HG02970 (cell line): ENCODE data around the gene KRTAP2-2.
"Not testable (repeated sequence)": the region's sequence is repeated elsewhere in the genome, so short reads cannot be mapped to it uniquely, and the experiment has no call there.

Source experiments
- ATAC-seq: cut with Tn5 transposase; IDR thresholded peaks from one replicate; pipeline ENCODE4 v1.9.1; 2021; ENCODE audit warnings: mild to moderate bottlenecking, moderate library complexity, moderate number of reproducible peaks; ENCODE audit not compliant: unreplicated experiment, low FRiP score

KRTAP2-2 gene

GRCh38 chr17:41055130-41055529 is at the start of gene KRTAP2-2:
KRTAP2-2 (minus strand) TSS chr17:41055230; CDS start chr17:41055211, 19 bp downstream.
- ATAC-seq = not testable (repeated sequence)

GRCh38 chr17:41104386-41105038 is 49.5 kb upstream of the KRTAP2-2 start:
- ATAC-seq = not testable (repeated sequence)

GRCh38 chr17:41103896-41104295 is 48.9 kb upstream of the KRTAP2-2 start:
- no peak for ATAC-seq

GRCh38 chr17:41101586-41102259 is 46.7 kb upstream of the KRTAP2-2 start, which contains the start of gene KRTAP4-16:
KRTAP4-16 (minus strand) TSS chr17:41102209; CDS start chr17:41102209, 0 bp downstream.
- ATAC-seq = no peak

- ATAC-seq = not testable (repeated sequence)
Measured at GRCh38 chr17:41099682-41100480, 44.9 kb upstream of the KRTAP2-2 start.

- ATAC-seq = no peak
Measured at GRCh38 chr17:41098481-41098880, 43.5 kb upstream of the KRTAP2-2 start.

- ATAC-seq = no peak
Measured at GRCh38 chr17:41098042-41098441, 43.0 kb upstream of the KRTAP2-2 start, which contains the start of gene KRTAP4-8. KRTAP4-8 (minus strand) TSS chr17:41098142; CDS start chr17:41098084, 58 bp downstream.

GRCh38 chr17:41096055-41096454 is 41.0 kb upstream of the KRTAP2-2 start:
- no peak for ATAC-seq

GRCh38 chr17:41088760-41089352 is 33.8 kb upstream of the KRTAP2-2 start:
- ATAC-seq = not testable (repeated sequence)

GRCh38 chr17:41084100-41084856 is 29.2 kb upstream of the KRTAP2-2 start, which contains the start of gene KRTAP4-7:
KRTAP4-7 (plus strand) TSS chr17:41084150; CDS start chr17:41084207, 57 bp downstream.
- not testable (repeated sequence) for ATAC-seq

- not testable (repeated sequence) for ATAC-seq
Measured at GRCh38 chr17:41083427-41083826, 28.4 kb upstream of the KRTAP2-2 start.

- ATAC-seq = no peak
Measured at GRCh38 chr17:41082626-41083025, 27.6 kb upstream of the KRTAP2-2 start.

- ATAC-seq = no peak
Measured at GRCh38 chr17:41076788-41077187, 21.8 kb upstream of the KRTAP2-2 start.

GRCh38 chr17:41073676-41074075 is 18.6 kb upstream of the KRTAP2-2 start:
- no peak for ATAC-seq

- no peak for ATAC-seq
Measured at GRCh38 chr17:41071606-41072360, 16.8 kb upstream of the KRTAP2-2 start.

- no peak for ATAC-seq
Measured at GRCh38 chr17:41069031-41069430, 14.0 kb upstream of the KRTAP2-2 start.

GRCh38 chr17:41067281-41067680 is 12.3 kb upstream of the KRTAP2-2 start:
- no peak for ATAC-seq

GRCh38 chr17:41065829-41066624 is 11.0 kb upstream of the KRTAP2-2 start, which contains the start of gene KRTAP2-4:
KRTAP2-4 (minus strand) TSS chr17:41065879; CDS start chr17:41065845, 34 bp downstream.
- ATAC-seq = no peak
